Activated naive CD8-positive, alpha-beta T cell (primary cell): ENCODE measurements around the gene DEDD.
"Not testable (repeated sequence)": the region's sequence is repeated elsewhere in the genome, so short reads cannot be mapped to it uniquely, and the experiment has no call there.

ENCODE experiments used
- H3K27ac Mint-ChIP-seq: one replicate; pipeline ENCODE4 v1.8.0; 2021; ENCODE audit warnings: mixed read lengths
- H3K27me3 Mint-ChIP-seq: one replicate; pipeline ENCODE4 v1.8.0; 2021; ENCODE audit warnings: mixed read lengths
- H3K36me3 Mint-ChIP-seq: one replicate; pipeline ENCODE4 v1.8.0; 2021; ENCODE audit warnings: mixed read lengths
- H3K4me1 Mint-ChIP-seq: one replicate; pipeline ENCODE4 v1.8.0; 2021; ENCODE audit warnings: low read depth, mixed read lengths
- H3K4me3 Mint-ChIP-seq: one replicate; pipeline ENCODE4 v1.8.0; 2021; ENCODE audit warnings: mild to moderate bottlenecking, mixed read lengths
- H3K9me3 Mint-ChIP-seq: one replicate; pipeline ENCODE4 v1.8.0; 2021; ENCODE audit warnings: low read depth, mixed read lengths

DEDD gene

DNA sequence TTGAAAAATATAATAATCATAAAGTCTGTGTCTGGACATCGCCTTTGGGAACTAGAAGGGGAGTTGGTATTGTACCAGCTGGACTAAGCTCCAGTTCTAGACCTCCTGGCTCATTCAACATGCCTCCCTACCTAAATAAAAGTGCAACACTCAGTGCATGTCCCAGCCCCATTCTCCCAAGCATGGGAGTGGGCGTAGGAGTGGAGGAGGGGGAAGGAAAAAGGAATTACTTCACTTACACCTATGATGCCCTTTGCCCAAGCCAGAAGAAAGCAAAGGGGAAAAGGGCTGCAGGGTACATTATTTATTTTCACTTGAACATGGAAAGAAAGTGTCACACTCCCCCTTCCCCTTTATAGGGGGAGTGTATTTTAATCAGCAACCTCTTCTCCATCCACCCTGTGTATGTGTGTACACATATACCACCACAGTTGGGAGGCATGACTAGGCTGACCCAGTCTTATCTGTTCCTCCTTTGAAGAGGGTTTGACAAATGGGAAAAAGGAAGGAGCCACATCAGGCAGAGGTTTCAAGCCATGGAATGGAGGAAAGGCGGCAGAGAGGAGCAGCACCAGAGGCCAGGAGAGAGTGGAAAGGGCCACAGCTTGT lies 11.3 kb downstream of the DEDD start:
- H3K36me3 Mint-ChIP-seq = peaks cover 9% of the 10 kb centered on the region

DNA sequence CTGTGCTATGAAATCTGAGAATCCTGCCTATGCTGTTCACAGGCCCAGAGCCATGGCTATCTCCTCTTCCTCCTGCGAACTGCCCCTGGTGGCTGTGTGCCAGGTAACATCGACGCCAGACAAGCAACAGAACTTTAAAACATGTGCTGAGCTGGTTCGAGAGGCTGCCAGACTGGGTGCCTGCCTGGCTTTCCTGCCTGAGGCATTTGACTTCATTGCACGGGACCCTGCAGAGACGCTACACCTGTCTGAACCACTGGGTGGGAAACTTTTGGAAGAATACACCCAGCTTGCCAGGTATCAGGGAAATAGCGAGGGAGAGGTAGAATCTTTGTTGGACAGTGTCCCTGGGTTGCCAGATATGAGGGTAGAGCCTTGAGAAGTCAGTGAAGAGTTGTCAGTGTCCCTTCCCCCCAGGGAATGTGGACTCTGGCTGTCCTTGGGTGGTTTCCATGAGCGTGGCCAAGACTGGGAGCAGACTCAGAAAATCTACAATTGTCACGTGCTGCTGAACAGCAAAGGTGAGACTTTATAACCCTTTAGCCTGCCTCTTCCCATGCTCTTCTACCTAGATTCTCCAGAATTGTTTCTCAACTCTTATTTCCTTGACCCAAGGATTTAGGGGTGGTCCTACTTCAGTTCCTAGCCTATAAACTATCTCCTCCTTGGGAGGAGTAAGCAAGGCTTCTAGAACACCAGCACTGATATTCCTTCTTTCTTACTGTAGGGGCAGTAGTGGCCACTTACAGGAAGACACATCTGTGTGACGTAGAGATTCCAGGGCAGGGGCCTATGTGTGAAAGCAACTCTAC lies 13.2 kb downstream of the DEDD start:
- peaks cover 9% of the 10 kb centered on the region for H3K36me3 Mint-ChIP-seq
- H3K27ac Mint-ChIP-seq = peak overlapping the region; percentile 98
- H3K27me3 Mint-ChIP-seq = no peaks in the 10 kb centered on the region
- peaks cover 55% of the 10 kb centered on the region for H3K4me1 Mint-ChIP-seq
- H3K9me3 Mint-ChIP-seq = no peaks in the 10 kb centered on the region
- H3K4me3 Mint-ChIP-seq = peak overlapping the region; percentile 98

More for the DNA sequence above, 11.3 kb downstream of the DEDD start:
- H3K27ac Mint-ChIP-seq = peak overlapping the region; percentile 81
- no peak overlapping the region for H3K4me3 Mint-ChIP-seq
- H3K9me3 Mint-ChIP-seq = no peaks in the 10 kb centered on the region
- H3K4me1 Mint-ChIP-seq = peaks cover 42% of the 10 kb centered on the region
- H3K27me3 Mint-ChIP-seq = no peaks in the 10 kb centered on the region

DNA sequence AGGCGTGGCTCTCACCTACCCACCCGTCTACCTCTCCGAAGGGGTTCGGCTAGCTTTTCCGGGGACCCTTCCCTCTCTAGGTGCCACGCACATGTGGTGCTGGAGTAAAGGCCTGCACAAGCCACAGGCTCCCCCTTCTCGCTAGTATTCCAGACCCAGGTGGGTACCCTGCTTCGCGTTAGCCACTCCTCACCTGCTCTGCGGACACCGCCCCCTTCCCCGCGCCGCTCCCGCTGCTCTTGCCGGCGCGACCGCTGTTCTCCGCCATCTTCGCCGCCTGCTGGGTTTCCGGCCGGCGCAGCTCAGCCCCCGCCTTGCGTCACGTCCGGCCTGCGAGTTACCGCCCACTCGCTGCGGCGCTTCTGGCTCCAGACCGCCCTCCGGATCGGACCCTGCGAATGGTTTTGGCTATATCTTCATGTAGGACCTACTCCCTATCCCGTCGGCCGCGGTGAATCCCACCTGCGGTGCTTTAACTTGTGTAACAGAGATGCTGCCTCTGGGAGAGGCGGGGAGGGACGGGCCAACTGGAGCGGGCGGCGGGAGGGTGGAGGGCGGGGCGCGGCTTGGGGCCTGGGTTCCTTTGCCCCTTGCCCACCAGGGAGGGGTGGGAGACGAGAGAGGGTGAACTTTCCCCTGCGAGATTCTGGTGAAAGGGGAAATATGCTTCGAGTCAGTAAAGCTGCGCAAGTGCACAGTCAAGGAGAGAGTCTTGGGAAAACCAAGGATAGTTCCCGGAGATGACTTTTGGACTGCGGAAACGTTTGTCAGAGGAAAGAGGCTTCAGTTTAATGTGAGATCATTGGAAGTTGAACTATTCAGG lies 14.5 kb downstream of the DEDD start, which contains the start of the genes NIT1 and PFDN2:
NIT1 (plus strand) TSS at position 347 of the 823 bp plus-strand sequence; CDS start at position 419, 72 bp downstream.
PFDN2 (minus strand) TSS at position 279 of the 823 bp plus-strand sequence; CDS start at position 268, 11 bp downstream.
- H3K27ac Mint-ChIP-seq = peak within 1 kb of the TSS; percentile 98
- no peaks in the 10 kb centered on the region for H3K27me3 Mint-ChIP-seq
- H3K36me3 Mint-ChIP-seq = peaks cover 14% of the 10 kb centered on the region
- H3K4me1 Mint-ChIP-seq = peaks cover 68% of the 10 kb centered on the region
- peak within 1 kb of the TSS; percentile 98 for H3K4me3 Mint-ChIP-seq
- H3K9me3 Mint-ChIP-seq = no peaks in the 10 kb centered on the region

GRCh38 chr1:161115961-161116360 lies 16.5 kb downstream of the DEDD start:
- H3K27ac Mint-ChIP-seq = peak overlapping the region; percentile 98
- peaks cover 74% of the 10 kb centered on the region for H3K4me1 Mint-ChIP-seq
- not testable (repeated sequence) for H3K9me3 Mint-ChIP-seq, H3K27me3 Mint-ChIP-seq
- H3K4me3 Mint-ChIP-seq = peak overlapping the region; percentile 98
- H3K36me3 Mint-ChIP-seq = peaks cover 13% of the 10 kb centered on the region

DNA sequence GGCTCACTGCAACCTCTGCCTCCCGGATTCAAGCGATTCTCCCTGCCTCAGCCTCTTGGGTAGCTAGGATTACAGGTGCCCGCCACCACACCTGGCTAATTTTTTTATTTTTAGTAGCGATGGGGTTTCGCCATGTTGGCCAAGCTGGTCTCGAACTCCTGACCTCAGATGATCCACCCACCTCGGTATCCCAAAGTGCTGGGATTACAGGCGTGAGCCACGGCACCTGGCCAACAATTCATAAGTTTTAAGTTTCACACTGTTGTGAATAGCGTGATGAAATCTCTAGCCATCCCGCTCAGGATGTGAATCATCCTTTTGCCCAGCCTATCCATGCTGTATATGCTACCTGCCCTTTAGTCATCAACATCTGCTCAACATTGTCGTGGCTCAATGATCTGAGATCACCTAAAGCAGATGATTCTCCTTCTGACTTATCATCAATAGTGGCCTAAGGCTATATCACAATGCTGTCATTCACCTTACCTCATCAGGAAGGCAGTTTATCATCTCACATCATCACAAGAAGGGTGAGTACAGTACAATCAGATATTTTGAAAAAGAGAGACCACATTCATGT lies 17.2 kb downstream of the DEDD start:
- H3K4me1 Mint-ChIP-seq = peaks cover 71% of the 10 kb centered on the region
- H3K4me3 Mint-ChIP-seq = peak overlapping the region; percentile 98
- H3K27ac Mint-ChIP-seq = peak overlapping the region; percentile 41
- H3K36me3 Mint-ChIP-seq = peaks cover 12% of the 10 kb centered on the region
- no peaks in the 10 kb centered on the region for H3K9me3 Mint-ChIP-seq
- H3K27me3 Mint-ChIP-seq = no peaks in the 10 kb centered on the region

DNA sequence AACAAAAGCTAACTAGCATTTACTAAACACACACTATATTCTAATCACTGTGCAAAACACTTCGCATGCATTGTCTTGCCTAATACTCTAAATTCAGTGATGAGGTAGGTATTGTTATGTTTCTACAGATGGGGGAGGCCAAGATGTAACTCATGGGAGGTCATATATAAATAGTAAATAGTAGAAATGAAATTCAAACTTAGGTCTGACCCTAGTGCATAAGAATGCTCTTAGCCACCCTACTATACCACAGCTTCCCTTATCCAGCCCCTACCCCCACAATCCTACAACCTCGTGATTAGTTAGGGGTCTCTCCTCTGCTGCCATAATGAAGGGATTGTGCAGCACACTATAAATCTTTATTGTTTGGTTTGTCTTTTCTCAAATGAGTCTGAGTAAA lies 17.9 kb downstream of the DEDD start:
- H3K4me3 Mint-ChIP-seq = peak overlapping the region; percentile 98
- H3K9me3 Mint-ChIP-seq = no peaks in the 10 kb centered on the region
- peaks cover 12% of the 10 kb centered on the region for H3K36me3 Mint-ChIP-seq
- peaks cover 64% of the 10 kb centered on the region for H3K4me1 Mint-ChIP-seq
- no peaks in the 10 kb centered on the region for H3K27me3 Mint-ChIP-seq
- H3K27ac Mint-ChIP-seq = peak overlapping the region; percentile 80

- Mint-ChIP-seq H3K27me3 (no peaks in the 10 kb centered on the region), H3K9me3 (no peaks in the 10 kb centered on the region), H3K36me3 (peaks cover 12% of the 10 kb centered on the region), H3K4me3 (peak overlapping the region; percentile 69), H3K27ac (peak overlapping the region; percentile 80), H3K4me1 (peaks cover 60% of the 10 kb centered on the region)
Observed at GRCh38 chr1:161113915-161114314, 18.6 kb downstream of the DEDD start.

GRCh38 chr1:161111527-161111926 lies 20.9 kb downstream of the DEDD start:
- H3K27me3 Mint-ChIP-seq = no peaks in the 10 kb centered on the region
- peak overlapping the region; percentile 7 for H3K27ac Mint-ChIP-seq
- H3K4me1 Mint-ChIP-seq = peaks cover 54% of the 10 kb centered on the region
- H3K4me3 Mint-ChIP-seq = no peak overlapping the region
- no peaks in the 10 kb centered on the region for H3K9me3 Mint-ChIP-seq
- peaks cover 9% of the 10 kb centered on the region for H3K36me3 Mint-ChIP-seq

DNA sequence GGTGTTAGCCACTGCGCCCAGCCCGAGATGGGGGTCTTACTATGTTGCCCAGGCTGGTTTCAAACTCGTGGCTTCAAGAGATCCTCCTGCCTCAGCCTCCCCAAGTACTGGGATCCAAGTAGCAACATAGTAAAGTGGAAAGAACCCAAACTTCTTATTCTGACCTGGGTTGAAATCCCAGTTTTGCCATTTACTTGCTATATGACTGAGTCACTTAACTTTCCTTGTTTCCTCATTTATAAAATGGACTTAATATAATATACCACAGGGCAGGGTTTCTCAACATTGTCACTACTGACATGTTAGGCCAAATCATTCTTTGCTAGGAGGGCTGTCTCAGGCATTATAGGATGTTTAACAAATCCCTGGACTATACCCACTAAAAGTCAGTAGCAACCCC lies 21.4 kb downstream of the DEDD start:
- Mint-ChIP-seq H3K27ac (no peak overlapping the region), H3K4me3 (no peak overlapping the region), H3K4me1 (peaks cover 53% of the 10 kb centered on the region), H3K9me3 (no peaks in the 10 kb centered on the region), H3K36me3 (peaks cover 11% of the 10 kb centered on the region), H3K27me3 (no peaks in the 10 kb centered on the region)

DNA sequence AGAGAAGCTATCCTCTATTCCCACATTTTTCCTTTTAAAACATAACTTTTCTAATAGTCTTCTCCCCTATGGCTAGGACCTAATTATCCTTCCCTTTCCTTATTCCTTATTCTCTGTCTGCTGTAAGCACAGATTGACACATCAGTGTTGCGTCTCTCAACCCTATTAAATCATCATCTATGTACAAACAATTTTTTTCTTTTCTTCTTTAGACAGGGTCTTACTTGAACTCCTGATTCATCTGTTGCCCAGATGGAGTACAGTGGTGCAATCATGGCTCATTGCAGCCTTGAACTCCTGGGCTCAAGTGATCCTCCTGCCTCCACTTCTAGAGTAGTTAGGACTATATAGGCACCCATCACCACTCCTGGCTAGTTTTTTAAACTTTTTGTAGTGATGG lies 26.0 kb downstream of the DEDD start:
- no peak overlapping the region for H3K27ac Mint-ChIP-seq
- no peak overlapping the region for H3K4me3 Mint-ChIP-seq
- peaks cover 2% of the 10 kb centered on the region for H3K36me3 Mint-ChIP-seq

DNA sequence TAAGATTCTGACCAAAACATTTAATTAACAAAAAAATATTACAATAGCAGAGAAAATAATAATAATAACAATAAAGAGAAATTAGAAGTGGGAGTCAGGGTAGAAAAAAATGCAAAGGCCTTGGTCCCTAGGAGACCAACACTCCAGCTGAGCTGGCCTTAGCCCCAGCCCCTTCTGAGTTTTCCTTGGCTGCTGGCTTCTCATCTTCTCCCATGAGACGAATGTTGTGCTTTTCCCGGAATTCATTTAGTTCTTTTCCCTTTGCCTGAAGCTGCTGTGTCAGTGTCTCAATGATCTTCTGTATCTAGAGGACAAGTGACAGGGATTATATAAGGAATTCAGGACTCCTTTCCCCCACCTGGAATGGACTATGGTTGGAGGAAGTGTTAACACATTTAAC lies 31.9 kb downstream of the DEDD start:
- Mint-ChIP-seq H3K9me3 (no peaks in the 10 kb centered on the region), H3K27ac (no peak overlapping the region), H3K36me3 (no peaks in the 10 kb centered on the region), H3K4me1 (peaks cover 35% of the 10 kb centered on the region), H3K27me3 (no peaks in the 10 kb centered on the region), H3K4me3 (no peak overlapping the region)

More for the DNA sequence above, 26.0 kb downstream of the DEDD start:
- no peaks in the 10 kb centered on the region for H3K9me3 Mint-ChIP-seq
- H3K27me3 Mint-ChIP-seq = no peaks in the 10 kb centered on the region
- H3K4me1 Mint-ChIP-seq = peaks cover 24% of the 10 kb centered on the region

- H3K27me3 Mint-ChIP-seq = no peaks in the 10 kb centered on the region
- peak overlapping the region; percentile 46 for H3K27ac Mint-ChIP-seq
- peak overlapping the region; percentile 85 for H3K4me3 Mint-ChIP-seq
- no peaks in the 10 kb centered on the region for H3K9me3 Mint-ChIP-seq
- no peaks in the 10 kb centered on the region for H3K36me3 Mint-ChIP-seq
- peaks cover 34% of the 10 kb centered on the region for H3K4me1 Mint-ChIP-seq
Observed at GRCh38 chr1:161099090-161099802, 33.2 kb downstream of the DEDD start.

DNA sequence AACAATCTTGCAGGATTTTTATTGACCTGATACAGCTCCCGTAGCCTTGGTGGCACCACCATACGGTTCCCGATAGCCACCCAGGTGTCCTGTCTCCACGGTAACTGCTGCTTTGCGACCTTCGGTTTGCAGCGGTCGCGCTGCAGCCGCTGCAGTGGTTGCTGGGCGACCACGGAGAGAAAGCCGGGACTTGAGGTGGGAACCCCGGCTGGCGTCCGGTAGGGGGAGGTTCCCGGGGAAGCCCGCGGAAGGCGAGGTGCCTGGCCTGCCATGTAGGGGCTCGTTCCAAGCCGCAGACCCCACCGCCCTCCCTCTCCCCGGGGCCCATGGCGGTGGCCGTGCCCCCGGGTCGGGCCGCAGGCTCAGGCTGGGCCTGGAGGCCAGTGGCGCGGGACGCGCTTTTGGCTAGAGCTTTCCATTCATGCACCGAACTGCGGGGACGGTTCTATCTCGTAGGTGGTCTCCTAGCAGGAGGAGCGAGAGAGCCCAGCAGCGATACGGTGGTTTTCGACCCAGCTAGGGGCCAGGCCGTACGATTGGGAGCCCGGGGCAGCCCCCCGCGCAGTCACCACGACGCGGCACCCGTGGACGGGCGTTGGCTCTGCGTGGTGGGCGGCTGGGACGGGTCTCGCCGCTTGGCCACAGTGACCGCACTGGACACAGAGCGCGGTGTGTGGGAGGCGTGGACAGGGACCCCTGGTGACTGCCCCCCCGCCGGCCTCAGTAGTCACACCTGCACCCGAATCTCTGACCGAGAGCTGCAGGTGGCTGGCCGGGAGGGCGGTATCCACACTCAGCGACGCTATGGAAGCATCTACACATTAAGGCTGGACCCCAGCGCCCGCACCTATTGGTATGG lies 34.0 kb downstream of the DEDD start, which contains the start of gene KLHDC9:
KLHDC9 (plus strand) TSS at position 152 of the 859 bp plus-strand sequence; CDS start at position 327, 175 bp downstream.
- peak within 1 kb of the TSS; percentile 75 for H3K27ac Mint-ChIP-seq
- peaks cover 36% of the 10 kb centered on the region for H3K4me1 Mint-ChIP-seq
- H3K27me3 Mint-ChIP-seq = no peaks in the 10 kb centered on the region
- no peaks in the 10 kb centered on the region for H3K36me3 Mint-ChIP-seq
- no peaks in the 10 kb centered on the region for H3K9me3 Mint-ChIP-seq
- H3K4me3 Mint-ChIP-seq = peak within 1 kb of the TSS; percentile 89
